ENCODE measurements around the gene SCGB1D1. TPM values are rescaled to one million over a fixed set of nuclear protein-coding genes. Genes with fewer than 3 reads are reported as not detected.

Gene SCGB1D1
- total RNA-seq, 1 experiment from 2014 or later = not detected

- no peak for TF ChIP-seq ARID4B (CRISPR knock-in tag; IDR thresholded peaks at IDR 0.05; ENCODE audit: borderline replicate concordance)
Observed at GRCh38 chr11:62181097-62181496, 8.9 kb upstream of the SCGB1D1 start (continued).

GRCh38 chr11:62182147-62182891, 7.7 kb upstream of the SCGB1D1 start:
- CTCF ChIA-PET = no interaction called here
- peaks cover 9% of the 10 kb centered on the region for H3K9me3 Mint-ChIP-seq
- no peak overlapping the region for H3K27ac Mint-ChIP-seq
- TF ChIP-seq ZNF317 (CRISPR knock-in tag; IDR thresholded peaks at IDR 0.05; ENCODE audit: borderline replicate concordance, low read depth) = no peak
- no peak for TF ChIP-seq ZNF416 (CRISPR knock-in tag; IDR thresholded peaks at IDR 0.05)
- TF ChIP-seq RELA (CRISPR knock-in tag; IDR thresholded peaks at IDR 0.05; ENCODE audit: borderline replicate concordance) = no peak
- TF ChIP-seq HMGXB4 (CRISPR knock-in tag; IDR thresholded peaks at IDR 0.05) = no peak
- no peak for TF ChIP-seq USF2 (CRISPR knock-in tag; IDR thresholded peaks at IDR 0.05)
- TF ChIP-seq ZBTB43 (CRISPR knock-in tag; IDR thresholded peaks at IDR 0.05) = no peak
- no peak for TF ChIP-seq TCF7 (CRISPR knock-in tag; IDR thresholded peaks at IDR 0.05; ENCODE audit: low read depth)
- TF ChIP-seq SOX15 (CRISPR knock-in tag; IDR thresholded peaks at IDR 0.05) = no peak
- no peak for TF ChIP-seq ZNF281 (CRISPR knock-in tag; IDR thresholded peaks at IDR 0.05)
- TF ChIP-seq ATF1 (CRISPR knock-in tag; IDR thresholded peaks at IDR 0.05) = no peak
- no peak for TF ChIP-seq IRF1 (CRISPR knock-in tag; IDR thresholded peaks at IDR 0.05)
- no peak for TF ChIP-seq MXD4 (CRISPR knock-in tag; IDR thresholded peaks at IDR 0.05; ENCODE audit: borderline replicate concordance)
- TF ChIP-seq ETV6 (CRISPR knock-in tag; IDR thresholded peaks at IDR 0.05) = no peak
- no peak for TF ChIP-seq ZNF671 (CRISPR knock-in tag; IDR thresholded peaks at IDR 0.05)
- no peak for TF ChIP-seq MYBL2 (CRISPR knock-in tag; IDR thresholded peaks at IDR 0.05)
- TF ChIP-seq ZNF263 (CRISPR knock-in tag; IDR thresholded peaks at IDR 0.05; ENCODE audit: low read depth) = no peak
- no peak for TF ChIP-seq ELF4 (CRISPR knock-in tag; IDR thresholded peaks at IDR 0.05; ENCODE audit: low read depth)
- H3K4me1 Mint-ChIP-seq = no peaks in the 10 kb centered on the region
- DNase-seq (ENCODE audit: low spot score) = no peak
- peaks cover 3% of the 10 kb centered on the region; the same call in 1 of the 2 replicates for H3K27me3 Mint-ChIP-seq (ENCODE audit: low read depth)
- ATAC-seq = no peak
- H3K36me3 Mint-ChIP-seq = no peaks in the 10 kb centered on the region
- H3K4me3 Mint-ChIP-seq = no peak overlapping the region
- POLR2A ChIA-PET = interaction anchor here (1.0 kb wide), 1 partner anchor 156 kb away, joined by 3 read pairs; no protein-coding TSS in a partner anchor

Data from WTC11 (cell line).